Neural progenitor cell (in vitro differentiated cells): ENCODE measurements around the gene ESPNL. TPM values are rescaled to one million over a fixed set of nuclear protein-coding genes. Genes with fewer than 3 reads are reported as not detected.

Experiments used
- DNase-seq: peaks from one replicate; pipeline ENCODE4 v3.0.0-alpha.2; 2016; ENCODE audit warnings: low spot score
- H2AFZ ChIP-seq: fragments of 200-600 bp; sonication (generic); replicated peaks from 2 replicates; pipeline ENCODE4 v1.6.1; 2016; ENCODE audit warnings: antibody characterized with exemption
- H3F3A ChIP-seq: fragments of 200-600 bp; sonication (generic); 2 replicates; pipeline ENCODE4 v1.6.1; 2016; ENCODE audit warnings: antibody characterized with exemption, low read depth
- H3K27ac ChIP-seq: fragments of 200-600 bp; sonication (generic); 2 replicates; pipeline ENCODE4 v1.5.1; 2016; ENCODE audit warnings: mild to moderate bottlenecking
- H3K27me3 ChIP-seq: fragments of 200-600 bp; sonication (generic); 2 replicates; pipeline ENCODE4 v1.6.1; 2016; ENCODE audit warnings: mild to moderate bottlenecking, moderate library complexity
- H3K36me3 ChIP-seq: fragments of 200-600 bp; sonication (generic); 2 replicates; pipeline ENCODE4 v1.5.1; 2016
- H3K4me1 ChIP-seq: fragments of 200-600 bp; sonication (generic); 2 replicates; pipeline ENCODE4 v1.6.1; 2016; ENCODE audit warnings: mixed run types
- H3K4me2 ChIP-seq: fragments of 200-600 bp; sonication (generic); 2 replicates; pipeline ENCODE4 v1.6.1; 2016
- H3K4me3 ChIP-seq: fragments of 200-600 bp; sonication (generic); 2 replicates; pipeline ENCODE4 v1.5.1; 2016
- H3K79me2 ChIP-seq: fragments of 200-600 bp; sonication (generic); 2 replicates; pipeline ENCODE4 v1.6.1; 2016; ENCODE audit warnings: low read depth
- H3K9ac ChIP-seq: fragments of 200-600 bp; sonication (generic); 2 replicates; pipeline ENCODE4 v1.6.1; 2016
- H3K9me3 ChIP-seq: fragments of 200-600 bp; sonication (generic); 2 replicates; pipeline ENCODE4 v1.5.1; 2016; ENCODE audit warnings: low read depth
- H4K20me1 ChIP-seq: fragments of 200-600 bp; sonication (generic); 2 replicates; pipeline ENCODE4 v1.6.1; 2016; ENCODE audit warnings: low read depth
- H3K27ac Mint-ChIP-seq: 3 replicates; pipeline ENCODE4 v1.8.0; 2021; ENCODE audit warnings: mixed read lengths
- H3K27me3 Mint-ChIP-seq: 2 replicates; pipeline ENCODE4 v1.8.0; 2022; ENCODE audit warnings: low read depth, mild to moderate bottlenecking, inconsistent platforms, moderate library complexity, mixed read lengths; ENCODE audit not compliant: insufficient read depth
- H3K36me3 Mint-ChIP-seq: 3 replicates; pipeline ENCODE4 v1.8.0; 2021; ENCODE audit warnings: mixed read lengths
- H3K4me1 Mint-ChIP-seq: 3 replicates; pipeline ENCODE4 v1.8.0; 2021; ENCODE audit warnings: mixed read lengths
- H3K4me3 Mint-ChIP-seq: 3 replicates; pipeline ENCODE4 v1.8.0; 2021; ENCODE audit warnings: mild to moderate bottlenecking, moderate library complexity, mixed read lengths
- H3K9me3 Mint-ChIP-seq: 3 replicates; pipeline ENCODE4 v1.8.0; 2020; ENCODE audit warnings: mixed read lengths
- CTCF ChIP-seq: fragments of 200-600 bp; sonication (generic); IDR thresholded peaks from 2 replicates; pipeline ENCODE4 v1.5.1; 2017; ENCODE audit warnings: antibody characterized with exemption, mild to moderate bottlenecking
- EZH2 ChIP-seq: fragments of 200-600 bp; sonication (generic); IDR thresholded peaks from 2 replicates; pipeline ENCODE4 v1.6.1; 2017; ENCODE audit warnings: antibody characterized with exemption, mild to moderate bottlenecking, moderate library complexity
- EZH2phosphoT487 ChIP-seq: fragments of 200-600 bp; sonication (generic); IDR thresholded peaks from 2 replicates; pipeline ENCODE4 v1.6.1; 2017; ENCODE audit warnings: antibody characterized with exemption
- total RNA-seq: library from RNA; depleted of rRNA; stranded (reverse); fragments of >200 nt; gene quantifications from 2 replicates; pipeline ENCODE4 v1.2.3, GENCODE V29; 2015; ENCODE audit warnings: low replicate concordance

The ESPNL gene
- total RNA-seq, 1 donor from 2014 or later, result 0.58 TPM

GRCh38 chr2:238102865-238103264, 2.7 kb downstream of the ESPNL start:
- no peaks in the 10 kb centered on the region for H3K36me3 ChIP-seq
- Mint-ChIP-seq H3K4me1 (peaks cover 11% of the 10 kb centered on the region), H3K27ac (no peak overlapping the region), H3K4me3 (no peak overlapping the region), H3K9me3 (no peaks in the 10 kb centered on the region), H3K27me3 (peaks cover 4% of the 10 kb centered on the region), H3K36me3 (peaks cover 4% of the 10 kb centered on the region)
- H3K4me2 ChIP-seq, result no peak overlapping the region
- TF ChIP-seq EZH2phosphoT487, result no peak
- TF ChIP-seq CTCF, result no peak
- no peak for TF ChIP-seq EZH2
- no peak for DNase-seq
- no peak overlapping the region for H3K9ac ChIP-seq
- peaks cover 3% of the 10 kb centered on the region for H3F3A ChIP-seq
- no peaks in the 10 kb centered on the region for H3K27me3 ChIP-seq
- no peak overlapping the region for H3K4me3 ChIP-seq
- H3K4me1 ChIP-seq, result peaks cover 8% of the 10 kb centered on the region
- no peaks in the 10 kb centered on the region for H3K79me2 ChIP-seq
- H4K20me1 ChIP-seq, result no peaks in the 10 kb centered on the region
- no peak overlapping the region for H3K27ac ChIP-seq
- H2AFZ ChIP-seq, result no peak overlapping the region
- H3K9me3 ChIP-seq, result no peaks in the 10 kb centered on the region

GRCh38 chr2:238103465-238104225, 3.5 kb downstream of the ESPNL start:
- no peak for TF ChIP-seq EZH2
- TF ChIP-seq CTCF, result no peak
- TF ChIP-seq EZH2phosphoT487, result no peak

DNA sequence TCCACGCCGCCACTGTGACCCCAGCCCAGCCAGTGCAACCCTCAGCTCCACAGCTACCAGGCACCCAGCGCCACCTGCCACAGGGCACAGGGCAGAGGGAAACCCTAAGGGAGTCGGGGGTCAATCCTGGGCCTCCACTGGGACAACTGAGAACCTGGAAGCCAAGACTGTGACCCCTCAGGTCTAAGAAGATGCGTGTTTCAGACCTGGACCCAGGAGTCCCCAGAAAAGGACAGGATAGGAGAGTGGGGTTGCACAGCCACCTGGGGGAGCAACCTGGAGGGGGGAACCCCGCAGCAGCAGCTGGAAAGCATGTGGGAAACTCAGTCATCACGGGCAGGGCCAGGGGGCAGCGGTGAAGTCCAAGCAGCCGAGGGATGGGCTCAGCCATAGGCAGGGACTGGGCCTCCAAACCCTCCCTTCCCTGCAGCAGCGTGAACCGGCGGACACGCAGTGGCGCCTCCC, 4.1 kb downstream of the ESPNL start:
- H3K4me2 ChIP-seq, result no peak overlapping the region
- DNase-seq, result no peak

More at GRCh38 chr2:238103465-238104225, 3.5 kb downstream of the ESPNL start:
- Histone ChIP-seq H3K27ac (no peak overlapping the region), H3K9me3 (no peaks in the 10 kb centered on the region), H3K4me3 (no peak overlapping the region), H4K20me1 (no peaks in the 10 kb centered on the region), H3K9ac (no peak overlapping the region), H2AFZ (no peak overlapping the region), H3K79me2 (no peaks in the 10 kb centered on the region), H3K4me1 (peaks cover 12% of the 10 kb centered on the region), H3K27me3 (no peaks in the 10 kb centered on the region), H3F3A (peaks cover 6% of the 10 kb centered on the region), H3K36me3 (no peaks in the 10 kb centered on the region), H3K4me2 (no peak overlapping the region)
- Mint-ChIP-seq H3K27ac (no peak overlapping the region), H3K9me3 (no peaks in the 10 kb centered on the region), H3K27me3 (peaks cover 4% of the 10 kb centered on the region), H3K36me3 (peaks cover 4% of the 10 kb centered on the region), H3K4me3 (no peak overlapping the region), H3K4me1 (peaks cover 16% of the 10 kb centered on the region)
- DNase-seq, result no peak

More for the DNA sequence above, 4.1 kb downstream of the ESPNL start:
- no peak overlapping the region for H3K27ac ChIP-seq
- Mint-ChIP-seq H3K4me1 (peaks cover 16% of the 10 kb centered on the region), H3K27me3 (no peaks in the 10 kb centered on the region), H3K36me3 (peaks cover under 1% of the 10 kb centered on the region), H3K9me3 (no peaks in the 10 kb centered on the region), H3K27ac (no peak overlapping the region), H3K4me3 (no peak overlapping the region)
- H3K9ac ChIP-seq, result no peak overlapping the region
- no peaks in the 10 kb centered on the region for H4K20me1 ChIP-seq
- no peaks in the 10 kb centered on the region for H3K27me3 ChIP-seq
- no peaks in the 10 kb centered on the region for H3K79me2 ChIP-seq
- no peaks in the 10 kb centered on the region for H3K36me3 ChIP-seq
- peaks cover 12% of the 10 kb centered on the region for H3F3A ChIP-seq
- no peak overlapping the region for H3K4me3 ChIP-seq
- TF ChIP-seq EZH2phosphoT487 (no peak), CTCF (no peak), EZH2 (no peak)
- peaks cover 18% of the 10 kb centered on the region for H3K4me1 ChIP-seq
- H2AFZ ChIP-seq, result no peak overlapping the region
- no peaks in the 10 kb centered on the region for H3K9me3 ChIP-seq
